Lung (tissue), 12 donors: ENCODE results near the gene NUP43. TPM values are rescaled to one million over a fixed set of nuclear protein-coding genes. Genes with fewer than 3 reads are reported as not detected.

Source experiments
- ATAC-seq: fragments of 200-7000 bp; cut with Tn5 transposase; one replicate; pipeline ENCODE4 v1.9.1; 2020; ENCODE audit warnings: moderate number of reproducible peaks; ENCODE audit not compliant: insufficient read depth, low FRiP score
- DNase-seq, 3 donors: peaks; one replicate each; pipeline ENCODE4 v3.0.0-alpha.2; 2013 to 2017
- H3K27ac ChIP-seq, 2 donors: one replicate each; pipeline ENCODE4 v1.5.1; 2013; ENCODE audit warnings: mild to moderate bottlenecking in 2 of 2, moderate library complexity in 2 of 2, control low read depth in 1 of 2, inconsistent platforms in 1 of 2, low read depth in 1 of 2, low read length in 1 of 2
- H3K27me3 ChIP-seq, 3 donors: one replicate each; pipeline ENCODE4 v1.5.1; 2013; ENCODE audit warnings: low read length in 2 of 3; ENCODE audit not compliant: control insufficient read depth in 3 of 3, insufficient read depth in 3 of 3
- H3K36me3 ChIP-seq, 4 donors: one replicate each; pipeline ENCODE4 v1.5.1; 2013; ENCODE audit warnings: low read length in 4 of 4, mild to moderate bottlenecking in 1 of 4, moderate library complexity in 1 of 4; ENCODE audit not compliant: control insufficient read depth in 4 of 4, insufficient read depth in 4 of 4
- H3K4me1 ChIP-seq, 5 donors: one replicate each; pipeline ENCODE4 v1.5.1; 2013; ENCODE audit warnings: low read length in 5 of 5, mild to moderate bottlenecking in 2 of 5, moderate library complexity in 1 of 5; ENCODE audit not compliant: control insufficient read depth in 5 of 5, insufficient read depth in 5 of 5
- H3K4me3 ChIP-seq: one replicate; pipeline ENCODE4 v1.5.1; 2013; ENCODE audit warnings: mild to moderate bottlenecking, control low read depth, moderate library complexity
- H3K9ac ChIP-seq, 2 donors: one replicate each; pipeline ENCODE4 v1.5.1; 2013; ENCODE audit warnings: low read length in 2 of 2, control low read depth in 1 of 2; ENCODE audit not compliant: insufficient read depth in 1 of 2
- H3K9me3 ChIP-seq, 4 donors: one replicate each; pipeline ENCODE4 v1.5.1; 2013; ENCODE audit warnings: low read length in 3 of 4, mild to moderate bottlenecking in 1 of 4, moderate library complexity in 1 of 4; ENCODE audit not compliant: control insufficient read depth in 4 of 4, insufficient read depth in 3 of 4
- CTCF ChIP-seq: IDR thresholded peaks from 2 replicates; pipeline ENCODE4 v1.5.1; 2012; ENCODE audit warnings: mild to moderate bottlenecking; ENCODE audit errors: control extremely low read depth, extremely low read depth
- WGBS, 2 donors: extraction: QIAGEN DNeasy Blood & Tissue Kit; methylation state at CpG; one replicate each; pipeline ENCODE4 v1.1.7; 2013; 5-methylcytosine and 5-hydroxymethylcytosine counted together
- polyA plus RNA-seq, 2 donors: library from polyadenylated mRNA; stranded (reverse); fragments of 200-250 nt; gene quantifications; one replicate each; pipeline ENCODE4 v1.2.1, GENCODE V29; 2013
- total RNA-seq, 2 donors: library from RNA; depleted of rRNA in 1 of 2; stranded (reverse); fragments of >200 nt in 1 of 2; gene quantifications; one replicate each; pipeline ENCODE4 v1.2.1, GENCODE V29; 2014 to 2021
- donor health status: control.
- donor health status: control.
- donor health status: Bipolar disorder and iron deficiency.
- donor health status: healthy.
- donor health status: DM: yes; HTN: yes; CAD: no.

Gene NUP43
- total and polyA plus RNA-seq, 4 donors = 6.5 to 30.2 (median 19.8) TPM

- WGBS, 2 donors = 89 to 100% methylated on average over 1 of the region's 1 CpG
- no peaks in the 10 kb centered on the region for H3K9me3 ChIP-seq
- peaks cover 12 to 22% (median 21%) of the 10 kb centered on the region in 4 donors for H3K36me3 ChIP-seq
- no peak for DNase-seq
- no peak overlapping the region for H3K27ac ChIP-seq
- H3K4me1 ChIP-seq = no peaks in the 10 kb centered on the region
- ATAC-seq = no peak
- no peaks in the 10 kb centered on the region for H3K27me3 ChIP-seq
- no peak overlapping the region for H3K9ac ChIP-seq
- no peak overlapping the region for H3K4me3 ChIP-seq
- no peak for TF ChIP-seq CTCF
Measured at GRCh38 chr6:149680503-149680902, 65.8 kb downstream of the NUP43 start.

Other genes starting within 250 kb of the NUP43 start
- 10 to 100 TPM; 20.8 to 52.3 TPM for gene PPIL4, start 200.5 kb downstream of the NUP43 start, total RNA-seq
- 10 to 100 TPM; 15.7 to 23.1 TPM for gene PPIL4, start 200.5 kb downstream of the NUP43 start, polyA plus RNA-seq
- gene GINM1, start 180.2 kb downstream of the NUP43 start, total RNA-seq = 10 to 100 TPM; 35.8 to 62.3 TPM
- 10 to 100 TPM; 32.1 to 36.3 TPM for gene GINM1, start 180.2 kb downstream of the NUP43 start, polyA plus RNA-seq
- gene KATNA1, start 97.8 kb downstream of the NUP43 start, total RNA-seq = 10 to 100 TPM; 12.6 to 28.1 TPM
- gene KATNA1, start 97.8 kb downstream of the NUP43 start, polyA plus RNA-seq = 10 to 100 TPM; 10.5 to 12.3 TPM
- 10 to 100 TPM; 26.4 to 35.4 TPM for gene LATS1, start 28.4 kb downstream of the NUP43 start, total RNA-seq
- gene LATS1, start 28.4 kb downstream of the NUP43 start, polyA plus RNA-seq = 1 to 10 TPM; 7.1 TPM
- 10 to 100 TPM; 56.8 to 65.5 TPM for gene PCMT1, start 3.2 kb upstream of the NUP43 start, total RNA-seq
- gene PCMT1, start 3.2 kb upstream of the NUP43 start, polyA plus RNA-seq = 10 to 100 TPM; 32.6 to 91.2 TPM
- 10 to 100 TPM; 34.3 to 39.5 TPM for gene LRP11, start 117.8 kb upstream of the NUP43 start, total RNA-seq
- 10 to 100 TPM; 15.8 to 18.7 TPM for gene LRP11, start 117.8 kb upstream of the NUP43 start, polyA plus RNA-seq
- gene RAET1E, start 151.6 kb upstream of the NUP43 start, total RNA-seq = under 1 TPM; 0.94 to 0.98 TPM
- gene RAET1E, start 151.6 kb upstream of the NUP43 start, polyA plus RNA-seq = under 1 TPM; 0.56 to 0.93 TPM
- gene RAET1G, start 176.6 kb upstream of the NUP43 start, total RNA-seq = 1 to 10 TPM in 1 of 2 donors, under 1 TPM in 1; 0.61 to 1.4 TPM
- 1 to 10 TPM in 1 of 2 donors, under 1 TPM in 1; 0.32 to 1.8 TPM for gene RAET1G, start 176.6 kb upstream of the NUP43 start, polyA plus RNA-seq
- 1 to 10 TPM; 2.4 to 2.9 TPM for gene ULBP2, start 195.5 kb upstream of the NUP43 start, total RNA-seq
- 1 to 10 TPM; 1.2 to 6.2 TPM for gene ULBP2, start 195.5 kb upstream of the NUP43 start, polyA plus RNA-seq
- 1 to 10 TPM; 1.7 to 6.2 TPM for gene ULBP1, start 217.4 kb upstream of the NUP43 start, total RNA-seq
- gene ULBP1, start 217.4 kb upstream of the NUP43 start, polyA plus RNA-seq = 1 to 10 TPM in 1 of 2 donors, under 1 TPM in 1; 0.59 to 1.9 TPM